Measurements from ENCODE around the gene GPBAR1.

Gene GPBAR1

GRCh38 chr2:218260742-218261422, at the start of gene GPBAR1:
TSS of gene GPBAR1 (plus strand) at chr2:218261015. CDS start at chr2:218262725, 1,710 bp downstream.
- DNase-seq = no peak

- DNase-seq = no peak
These were observed 46.7 kb upstream of the GPBAR1 start for GRCh38 chr2:218214116-218214515.

GRCh38 chr2:218216336-218216673, 44.5 kb upstream of the GPBAR1 start:
- DNase-seq = no peak

- peak; percentile 94 for DNase-seq
These were observed 44.0 kb upstream of the GPBAR1 start, which contains the start of gene ARPC2 for GRCh38 chr2:218216674-218217359. TSS of gene ARPC2 (plus strand) at chr2:218217189. CDS start at chr2:218217471, 282 bp downstream.

GRCh38 chr2:218217360-218218267, 43.2 kb upstream of the GPBAR1 start:
- DNase-seq = peak; percentile 68 to 74

- peak in 1 of 2 donors; percentile 60 for DNase-seq
These were observed 42.3 kb upstream of the GPBAR1 start for GRCh38 chr2:218218268-218219185.

GRCh38 chr2:218219934-218220333, 40.9 kb upstream of the GPBAR1 start:
- DNase-seq = no peak

- DNase-seq = no peak
These were observed 39.8 kb upstream of the GPBAR1 start for GRCh38 chr2:218221000-218221399.

GRCh38 chr2:218223046-218223445, 37.8 kb upstream of the GPBAR1 start:
- peak in 1 of 2 donors; percentile 39 for DNase-seq

GRCh38 chr2:218224186-218224585, 36.6 kb upstream of the GPBAR1 start:
- no peak for DNase-seq

- DNase-seq = no peak
These were observed 33.9 kb upstream of the GPBAR1 start for GRCh38 chr2:218226903-218227302.

GRCh38 chr2:218228366-218229090, 32.3 kb upstream of the GPBAR1 start:
- DNase-seq = no peak

GRCh38 chr2:218229239-218229638, 31.6 kb upstream of the GPBAR1 start:
- DNase-seq = peak; percentile 43 to 73

- no peak for DNase-seq
These were observed 31.0 kb upstream of the GPBAR1 start for GRCh38 chr2:218229851-218230250.

- peak; percentile 33 to 62 for DNase-seq
These were observed 29.9 kb upstream of the GPBAR1 start for GRCh38 chr2:218230882-218231281.

- DNase-seq = no peak
These were observed 27.3 kb upstream of the GPBAR1 start for GRCh38 chr2:218233543-218233942.

- no peak for DNase-seq
These were observed 26.3 kb upstream of the GPBAR1 start for GRCh38 chr2:218234521-218234920.

GRCh38 chr2:218235017-218235416, 25.8 kb upstream of the GPBAR1 start:
- no peak for DNase-seq

- no peak for DNase-seq
These were observed 24.0 kb upstream of the GPBAR1 start for GRCh38 chr2:218236829-218237228.

- no peak for DNase-seq
These were observed 21.9 kb upstream of the GPBAR1 start for GRCh38 chr2:218238887-218239286.

GRCh38 chr2:218244204-218244603, 16.6 kb upstream of the GPBAR1 start:
- no peak for DNase-seq

GRCh38 chr2:218244665-218245064, 16.1 kb upstream of the GPBAR1 start:
- no peak for DNase-seq

Measured in CD4-positive, alpha-beta T cell treated with Interleukin-4 for 1 hour (primary cell).